Raji (cell line): ENCODE data around the gene GHRHR.

Experiments used
- POLR2A ChIP-seq: IDR thresholded peaks from 2 replicates; pipeline ENCODE4 v1.6.1; 2011; ENCODE audit warnings: low read depth, low read length, control low read depth; ENCODE audit not compliant: insufficient read depth

Gene GHRHR

DNA sequence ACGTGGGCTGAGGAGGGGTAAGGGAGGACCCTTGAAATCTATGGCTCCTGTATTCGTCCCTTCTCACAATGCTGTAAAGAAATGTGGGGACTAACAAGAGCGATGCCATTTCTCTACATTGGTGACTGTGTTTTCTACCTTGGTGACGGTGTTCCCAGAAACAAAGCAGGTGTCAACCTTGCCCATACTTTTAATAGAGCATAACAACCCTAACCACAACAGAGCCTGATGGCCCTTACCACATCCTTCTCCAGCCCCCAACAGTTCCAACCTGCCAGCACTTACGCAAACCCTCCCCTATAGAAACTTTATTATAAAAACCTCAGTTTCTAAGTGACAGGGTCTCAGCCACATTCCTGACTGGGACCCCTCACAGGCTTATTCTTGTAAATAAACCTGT, 60.1 kb downstream of the GHRHR start:
- TF ChIP-seq POLR2A: no peak

DNA sequence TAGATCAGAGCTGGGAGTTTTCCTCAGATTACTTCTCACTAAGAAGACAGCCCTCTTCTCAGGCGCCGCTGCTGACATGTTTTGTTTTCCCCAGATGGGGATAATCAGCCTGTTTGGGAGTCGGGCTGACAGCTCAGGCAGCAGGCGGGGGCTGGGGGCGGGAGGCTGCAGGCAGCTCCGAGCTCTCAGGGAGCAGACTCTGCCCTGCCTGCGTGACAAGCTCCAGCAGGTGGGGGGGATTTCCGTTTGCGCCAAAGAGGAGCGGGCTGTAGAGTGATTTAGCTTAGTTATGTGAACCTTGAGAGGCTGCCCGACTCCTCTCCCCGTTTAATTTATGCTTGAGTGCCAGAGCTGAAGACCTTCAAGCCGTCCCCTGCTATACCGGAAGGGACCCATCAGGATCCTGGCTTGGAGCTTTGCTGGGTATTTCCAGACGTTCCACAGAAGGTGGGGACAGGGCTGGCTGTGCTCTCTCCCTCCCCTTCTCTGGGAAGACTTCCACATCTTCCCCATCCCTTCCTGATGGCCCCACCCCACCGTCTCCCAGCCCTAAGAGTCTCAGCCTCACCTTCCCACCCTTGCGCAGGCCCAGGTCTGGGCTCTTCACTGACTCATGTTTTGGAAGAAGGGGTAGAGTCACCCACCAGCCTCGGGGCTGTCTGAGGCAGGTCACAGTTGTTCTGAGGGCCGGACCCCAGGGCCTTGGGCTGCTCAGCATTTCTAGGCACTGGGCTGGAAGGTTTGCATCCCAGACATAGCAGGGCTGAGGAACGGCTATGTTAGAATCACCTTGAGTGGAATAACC, 63.6 kb downstream of the GHRHR start:
- TF ChIP-seq POLR2A: no peak

DNA sequence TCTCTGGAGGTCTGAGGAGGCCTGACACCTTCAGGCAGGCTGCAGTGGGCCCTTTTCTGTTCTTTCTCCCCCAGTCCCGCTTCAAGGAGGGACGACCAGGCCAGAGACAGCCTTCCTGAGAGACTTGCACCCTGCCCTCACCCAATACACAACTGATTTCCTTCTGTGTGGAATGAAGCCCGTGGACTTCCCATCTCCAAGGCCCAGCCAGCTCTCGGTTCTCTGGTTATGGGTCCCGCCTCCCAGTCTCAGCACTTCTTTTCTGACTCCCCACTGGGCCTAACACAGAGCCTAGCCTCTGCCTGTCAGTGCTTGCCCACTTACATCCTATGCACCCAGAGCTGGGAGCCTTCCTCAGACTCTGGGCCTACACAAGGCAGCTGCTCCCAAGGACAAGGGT, 64.3 kb downstream of the GHRHR start:
- TF ChIP-seq POLR2A: no peak

DNA sequence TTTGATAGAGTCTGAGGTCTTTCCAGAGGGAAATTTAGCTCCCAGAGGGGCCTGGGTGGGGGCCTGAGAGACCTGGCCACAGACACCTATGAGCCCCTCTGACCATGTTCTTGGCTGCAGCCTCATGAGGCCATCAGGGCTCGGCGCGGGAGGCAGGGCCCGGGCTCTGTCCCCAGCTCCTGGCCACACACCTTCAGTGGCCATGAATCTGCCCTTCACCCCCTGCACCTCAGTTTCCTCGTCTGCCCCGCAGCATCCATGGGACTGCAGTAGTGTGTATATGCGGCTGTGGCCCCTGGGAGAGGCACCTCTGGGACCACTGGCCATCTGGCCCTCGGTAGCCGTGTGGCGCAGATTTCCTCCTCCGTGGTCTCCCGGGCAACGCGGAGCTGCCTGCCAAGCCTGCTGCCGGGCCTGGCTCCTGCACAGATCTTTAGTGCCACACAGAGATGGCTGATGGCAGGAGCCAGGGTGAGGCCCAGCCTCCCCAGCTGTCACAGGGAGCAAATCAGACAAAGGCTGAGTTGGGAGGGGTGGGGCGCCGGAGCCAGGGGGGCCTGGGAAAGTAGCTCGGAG, 64.8 kb downstream of the GHRHR start:
- TF ChIP-seq POLR2A: no peak
